IPS-18c (cell line): ENCODE results near the gene OR51T1.
"Not testable (repeated sequence)": the region's sequence is repeated elsewhere in the genome, so short reads cannot be mapped to it uniquely, and the experiment has no call there.

ENCODE experiments used
- H3K4me3 ChIP-seq: 2 replicates; pipeline ENCODE4 v1.7.0; 2013; ENCODE audit warnings: low read depth, mild to moderate bottlenecking, low read length, moderate library complexity; ENCODE audit not compliant: insufficient read depth
- H3K9me3 ChIP-seq: one replicate; pipeline ENCODE4 v1.6.1; 2013; ENCODE audit warnings: mild to moderate bottlenecking, low read length, moderate library complexity; ENCODE audit not compliant: control insufficient read depth, insufficient read depth

Gene OR51T1, protein sequence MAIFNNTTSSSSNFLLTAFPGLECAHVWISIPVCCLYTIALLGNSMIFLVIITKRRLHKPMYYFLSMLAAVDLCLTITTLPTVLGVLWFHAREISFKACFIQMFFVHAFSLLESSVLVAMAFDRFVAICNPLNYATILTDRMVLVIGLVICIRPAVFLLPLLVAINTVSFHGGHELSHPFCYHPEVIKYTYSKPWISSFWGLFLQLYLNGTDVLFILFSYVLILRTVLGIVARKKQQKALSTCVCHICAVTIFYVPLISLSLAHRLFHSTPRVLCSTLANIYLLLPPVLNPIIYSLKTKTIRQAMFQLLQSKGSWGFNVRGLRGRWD

DNA sequence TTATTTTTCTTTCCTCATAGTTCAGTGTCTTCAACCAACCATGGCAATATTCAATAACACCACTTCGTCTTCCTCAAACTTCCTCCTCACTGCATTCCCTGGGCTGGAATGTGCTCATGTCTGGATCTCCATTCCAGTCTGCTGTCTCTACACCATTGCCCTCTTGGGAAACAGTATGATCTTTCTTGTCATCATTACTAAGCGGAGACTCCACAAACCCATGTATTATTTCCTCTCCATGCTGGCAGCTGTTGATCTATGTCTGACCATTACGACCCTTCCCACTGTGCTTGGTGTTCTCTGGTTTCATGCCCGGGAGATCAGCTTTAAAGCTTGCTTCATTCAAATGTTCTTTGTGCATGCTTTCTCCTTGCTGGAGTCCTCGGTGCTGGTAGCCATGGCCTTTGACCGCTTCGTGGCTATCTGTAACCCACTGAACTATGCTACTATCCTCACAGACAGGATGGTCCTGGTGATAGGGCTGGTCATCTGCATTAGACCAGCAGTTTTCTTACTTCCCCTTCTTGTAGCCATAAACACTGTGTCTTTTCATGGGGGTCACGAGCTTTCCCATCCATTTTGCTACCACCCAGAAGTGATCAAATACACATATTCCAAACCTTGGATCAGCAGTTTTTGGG lies at the start of gene OR51T1:
TSS of gene OR51T1 (plus strand) at position 41 of the 641 bp plus-strand sequence. CDS start at position 41, 0 bp downstream.
- H3K9me3 ChIP-seq = no peaks in the 10 kb centered on the region
- no peak within 1 kb of the TSS for H3K4me3 ChIP-seq

DNA sequence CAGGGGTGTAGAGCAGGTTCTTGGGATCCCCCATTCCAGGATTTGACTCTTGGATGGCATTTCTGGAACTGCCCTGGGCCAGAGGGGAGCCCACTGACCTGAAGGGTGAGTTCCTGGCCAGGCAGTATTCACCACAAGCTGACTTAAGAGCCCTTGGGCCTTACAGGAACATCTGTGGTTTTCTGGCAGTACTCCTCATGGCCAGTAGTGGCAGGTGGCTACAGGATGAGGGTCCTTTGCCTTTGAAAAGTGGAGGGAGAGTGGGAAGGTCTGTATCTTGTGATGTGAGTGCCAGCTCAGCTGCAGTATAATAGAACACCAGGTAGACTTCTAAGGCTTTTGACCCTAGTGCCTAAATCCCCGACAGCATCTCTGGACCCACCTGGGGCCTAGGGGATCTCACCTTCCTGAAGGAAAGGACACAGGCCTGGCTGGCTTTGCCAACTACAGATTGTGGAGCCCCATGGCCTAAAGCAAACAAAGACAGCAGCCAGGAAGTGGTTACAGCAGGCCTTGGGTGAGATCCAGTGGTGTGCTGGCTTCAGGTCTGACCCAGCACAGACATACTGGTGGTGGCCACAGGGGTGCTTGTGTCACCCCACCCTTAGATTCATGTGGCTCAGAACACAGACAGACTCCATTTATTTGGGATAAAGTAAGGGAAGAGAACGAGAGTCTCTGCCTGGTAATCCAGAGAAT lies 41.7 kb upstream of the OR51T1 start:
- Histone ChIP-seq H3K4me3 (no peak overlapping the region), H3K9me3 (peaks cover 6% of the 10 kb centered on the region)

DNA sequence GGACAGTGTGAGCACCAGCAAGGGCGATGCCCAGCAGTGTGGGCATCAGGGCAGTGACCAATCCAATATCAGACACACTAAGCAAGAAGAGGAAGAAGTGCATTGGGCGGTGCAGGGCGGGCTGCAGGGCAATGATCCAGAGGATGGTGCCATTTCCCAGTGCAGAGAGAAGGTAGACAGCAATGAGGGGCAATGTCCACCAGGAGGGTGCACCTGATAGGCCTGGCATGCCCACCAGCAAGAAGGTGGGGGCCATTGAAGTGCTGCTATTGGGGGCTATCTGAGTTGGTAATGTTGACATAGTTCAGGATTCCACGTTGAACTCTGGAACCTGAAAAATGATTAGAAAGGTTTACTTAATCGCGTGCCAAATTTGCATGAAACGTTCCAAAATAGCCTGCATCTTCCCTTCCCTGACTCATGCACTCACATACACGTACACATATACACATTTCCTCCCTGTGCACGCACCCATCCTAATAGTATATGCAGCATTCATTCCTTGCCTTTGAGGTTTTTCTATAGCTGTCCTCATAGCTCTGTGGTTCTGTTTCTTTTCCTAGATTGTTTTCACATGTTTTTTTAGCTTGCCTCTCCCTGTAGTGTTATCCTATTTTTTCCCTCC lies 32.7 kb upstream of the OR51T1 start, which contains the start of gene OR51S1:
TSS of gene OR51S1 (minus strand) at position 301 of the 625 bp plus-strand sequence. CDS start at position 301, 0 bp downstream.
- Histone ChIP-seq H3K9me3 (no peaks in the 10 kb centered on the region), H3K4me3 (no peak within 1 kb of the TSS)

DNA sequence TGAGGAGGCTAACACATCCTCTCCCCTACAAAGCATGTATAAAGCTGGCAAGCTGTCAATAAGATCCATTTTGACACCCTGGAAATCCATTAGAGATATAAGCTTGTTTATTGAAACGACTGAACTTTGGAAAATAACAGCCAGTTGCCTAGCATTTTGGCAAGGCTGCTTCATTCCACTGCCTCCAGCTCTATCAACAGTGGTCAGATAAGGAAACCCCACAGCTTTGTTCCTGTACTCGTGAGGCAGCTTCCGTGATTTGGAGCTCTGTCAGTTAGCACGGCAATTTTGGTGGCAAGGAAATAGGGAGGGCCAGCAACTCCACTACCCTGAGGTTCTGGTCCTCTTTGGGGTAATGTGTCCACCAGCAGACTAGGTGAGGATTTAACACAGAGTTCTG lies 30.7 kb upstream of the OR51T1 start:
- H3K4me3 ChIP-seq = no peak overlapping the region
- H3K9me3 ChIP-seq = no peaks in the 10 kb centered on the region

DNA sequence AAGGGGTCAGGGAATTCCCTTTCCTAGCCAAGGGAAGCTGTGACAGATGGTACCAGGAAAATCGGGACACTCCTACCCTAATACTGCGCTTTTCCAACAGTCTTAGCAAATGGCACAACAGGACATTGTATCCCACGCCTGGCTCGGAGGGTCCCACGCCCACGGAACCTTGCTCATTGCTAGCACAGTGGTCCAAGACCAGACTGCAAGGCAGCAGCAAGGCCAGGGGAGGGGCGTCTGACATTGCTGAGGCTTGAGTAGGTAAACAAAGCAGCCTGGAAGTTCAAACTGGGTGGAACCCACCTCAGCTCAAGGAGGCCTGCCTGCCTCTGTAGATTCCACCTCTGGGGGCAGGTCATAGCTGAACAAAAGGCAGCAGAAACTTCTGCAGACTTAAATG lies 27.4 kb upstream of the OR51T1 start:
- H3K9me3 ChIP-seq, H3K4me3 ChIP-seq: not testable (repeated sequence)

DNA sequence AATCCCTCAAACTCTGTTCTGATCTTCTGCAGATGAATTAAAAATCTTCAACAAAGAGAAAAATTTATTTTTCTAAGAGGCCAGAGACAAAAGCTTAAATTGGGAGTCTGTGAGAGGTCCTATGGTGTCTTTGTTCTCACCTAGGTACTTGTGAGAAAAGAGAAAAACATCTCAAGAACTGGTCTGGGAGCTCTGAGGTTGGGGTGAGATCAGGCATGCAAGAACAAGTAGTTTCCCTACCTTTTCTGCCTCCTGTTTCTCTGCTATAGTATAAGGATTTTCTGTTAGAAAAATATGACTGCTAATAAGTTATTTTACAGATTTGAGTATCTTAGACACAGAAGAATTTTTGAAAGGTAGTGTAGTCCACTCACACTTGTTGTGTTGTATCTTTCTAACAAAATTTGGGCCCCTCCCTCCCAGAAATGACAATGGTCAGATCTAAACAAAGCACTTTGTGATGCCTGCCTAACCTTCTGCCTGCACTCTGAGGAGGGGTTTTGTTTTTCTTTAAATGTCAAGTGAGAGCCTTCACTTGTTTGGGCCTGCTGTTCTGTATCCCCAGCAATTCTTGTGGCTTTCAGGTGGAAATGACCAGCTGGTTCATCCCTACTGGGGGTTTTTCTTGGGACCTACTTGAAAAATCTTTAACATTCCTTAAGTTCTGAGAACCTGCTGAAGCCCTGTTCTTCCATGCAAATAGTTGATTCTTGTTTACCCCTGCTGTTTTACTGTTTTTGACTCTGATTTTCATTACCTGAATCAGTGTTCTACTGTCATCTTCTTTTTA lies 19.1 kb upstream of the OR51T1 start:
- Histone ChIP-seq H3K9me3 (peaks cover 2% of the 10 kb centered on the region), H3K4me3 (no peak overlapping the region)

DNA sequence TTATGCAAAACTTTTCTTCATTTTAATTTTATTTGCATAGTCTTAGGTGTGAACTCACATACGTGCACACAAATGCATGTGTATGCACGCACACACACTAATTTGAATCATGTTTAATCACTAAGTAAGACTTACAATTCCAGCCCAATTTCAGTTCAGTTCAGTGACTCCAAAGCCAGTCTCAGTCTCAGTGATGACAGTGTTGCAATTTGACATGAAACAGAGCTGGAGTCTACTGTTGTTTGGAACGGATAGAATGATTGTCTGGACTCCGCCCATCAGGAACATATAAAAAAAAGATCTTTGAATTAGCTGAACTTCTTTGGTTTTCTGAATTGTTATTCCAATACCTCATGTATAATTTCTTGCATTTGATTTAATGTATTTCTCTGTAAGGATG lies 17.8 kb upstream of the OR51T1 start:
- Histone ChIP-seq H3K4me3 (no peak overlapping the region), H3K9me3 (peaks cover 2% of the 10 kb centered on the region)

DNA sequence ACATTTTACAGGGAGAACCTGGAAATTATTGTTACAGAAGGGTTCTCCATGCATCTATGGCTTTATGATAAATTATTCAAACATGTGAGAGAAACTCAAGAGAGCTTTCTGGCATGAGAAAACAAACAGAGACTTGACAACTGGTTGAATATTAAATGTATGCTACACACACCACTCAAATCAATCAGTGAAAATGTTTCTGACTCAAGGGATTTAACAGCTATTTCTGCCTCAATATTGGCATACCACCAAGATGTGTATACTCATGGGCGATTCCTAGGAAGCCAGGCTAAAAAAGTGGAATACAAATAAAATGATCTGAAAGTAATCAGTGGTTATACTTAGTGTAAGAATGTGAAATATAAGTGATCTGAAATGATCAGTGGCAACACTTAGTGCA lies 15.8 kb upstream of the OR51T1 start:
- Histone ChIP-seq H3K9me3 (peaks cover 2% of the 10 kb centered on the region), H3K4me3 (no peak overlapping the region)

DNA sequence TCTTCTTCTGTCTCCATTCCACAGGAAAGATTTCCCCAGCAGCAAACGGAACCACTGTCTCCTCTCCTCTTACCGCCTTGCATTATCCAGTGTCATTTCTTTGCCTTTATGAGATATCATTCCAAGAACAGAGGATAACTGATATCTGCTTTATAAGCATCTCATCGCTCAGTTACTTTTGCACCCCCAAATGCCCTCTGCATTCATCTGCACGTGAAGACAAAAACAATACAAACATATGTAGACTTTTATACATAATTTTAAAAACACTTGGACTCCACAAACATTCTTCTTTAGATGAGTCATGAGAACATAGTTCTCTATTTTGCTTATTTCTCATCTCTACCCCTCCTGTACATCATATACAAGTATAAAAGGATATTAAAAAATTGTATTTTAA lies 512 bp upstream of the OR51T1 start:
- no peak overlapping the region for H3K4me3 ChIP-seq
- no peaks in the 10 kb centered on the region for H3K9me3 ChIP-seq

DNA sequence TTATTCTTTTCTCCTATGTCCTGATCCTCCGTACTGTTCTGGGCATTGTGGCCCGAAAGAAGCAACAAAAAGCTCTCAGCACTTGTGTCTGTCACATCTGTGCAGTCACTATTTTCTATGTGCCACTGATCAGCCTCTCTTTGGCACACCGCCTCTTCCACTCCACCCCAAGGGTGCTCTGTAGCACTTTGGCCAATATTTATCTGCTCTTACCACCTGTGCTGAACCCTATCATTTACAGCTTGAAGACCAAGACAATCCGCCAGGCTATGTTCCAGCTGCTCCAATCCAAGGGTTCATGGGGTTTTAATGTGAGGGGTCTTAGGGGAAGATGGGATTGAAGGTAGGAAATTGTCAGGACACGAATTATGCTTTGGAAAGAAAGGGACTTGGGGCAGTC lies 843 bp downstream of the OR51T1 start:
- no peak overlapping the region for H3K4me3 ChIP-seq
- no peaks in the 10 kb centered on the region for H3K9me3 ChIP-seq

DNA sequence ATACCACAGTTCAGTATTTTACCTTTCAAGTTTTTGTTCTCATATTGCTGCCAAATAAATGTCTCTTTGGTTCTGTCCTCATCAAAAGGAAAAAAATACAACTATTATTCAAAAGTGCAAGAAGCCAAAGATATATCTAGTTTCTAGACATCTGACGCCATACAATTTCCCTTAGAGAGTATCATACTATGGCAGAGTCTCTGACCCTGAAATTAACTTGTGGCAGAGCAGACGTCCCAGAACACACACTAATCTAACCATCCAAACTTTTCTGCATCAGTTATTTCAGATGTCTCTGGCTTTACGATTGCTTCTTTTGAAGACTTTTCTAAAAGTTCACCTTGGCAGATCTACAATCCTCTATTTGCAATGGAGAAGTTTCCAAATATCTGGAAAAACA lies 2.7 kb downstream of the OR51T1 start:
- no peak overlapping the region for H3K4me3 ChIP-seq
- no peaks in the 10 kb centered on the region for H3K9me3 ChIP-seq

DNA sequence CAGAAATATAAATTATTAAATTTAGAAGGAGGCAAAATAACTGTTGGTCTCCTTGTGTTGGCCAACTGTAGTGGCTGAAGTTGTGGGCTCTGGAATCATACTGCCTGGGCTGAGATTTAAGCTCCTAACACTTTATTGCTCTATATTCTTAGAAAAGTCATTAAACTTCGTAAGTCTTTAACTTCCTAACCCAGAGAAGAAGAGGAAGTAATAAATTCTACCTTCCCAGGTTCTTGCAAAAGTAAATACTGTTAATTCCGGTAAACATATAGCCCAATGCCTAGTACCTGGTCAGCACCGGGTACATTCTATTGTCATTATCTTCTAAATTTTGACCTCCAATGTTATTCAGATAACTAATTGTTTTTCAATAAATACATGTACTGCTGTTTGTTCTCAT lies 4.5 kb downstream of the OR51T1 start:
- Histone ChIP-seq H3K4me3 (no peak overlapping the region), H3K9me3 (no peaks in the 10 kb centered on the region)

DNA sequence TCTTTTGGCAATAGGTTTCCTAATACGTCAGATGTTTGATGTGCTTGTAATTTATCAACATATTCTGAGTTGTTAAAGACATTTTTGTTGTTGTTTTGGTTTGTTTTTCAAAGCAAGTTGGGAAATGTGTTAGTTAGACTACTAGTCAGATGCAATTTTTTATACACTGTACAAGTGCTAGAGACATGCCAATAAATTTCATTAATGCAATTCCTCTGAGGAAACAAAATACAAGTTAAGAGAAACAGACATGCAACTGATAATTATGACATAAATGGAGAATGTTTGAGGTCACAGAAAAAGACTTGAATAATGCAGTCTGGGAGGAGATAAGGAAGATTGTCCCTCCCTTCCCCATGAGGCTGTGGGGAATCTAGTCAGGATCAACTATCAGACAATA lies 5.9 kb downstream of the OR51T1 start:
- Histone ChIP-seq H3K9me3 (no peaks in the 10 kb centered on the region), H3K4me3 (no peak overlapping the region)

DNA sequence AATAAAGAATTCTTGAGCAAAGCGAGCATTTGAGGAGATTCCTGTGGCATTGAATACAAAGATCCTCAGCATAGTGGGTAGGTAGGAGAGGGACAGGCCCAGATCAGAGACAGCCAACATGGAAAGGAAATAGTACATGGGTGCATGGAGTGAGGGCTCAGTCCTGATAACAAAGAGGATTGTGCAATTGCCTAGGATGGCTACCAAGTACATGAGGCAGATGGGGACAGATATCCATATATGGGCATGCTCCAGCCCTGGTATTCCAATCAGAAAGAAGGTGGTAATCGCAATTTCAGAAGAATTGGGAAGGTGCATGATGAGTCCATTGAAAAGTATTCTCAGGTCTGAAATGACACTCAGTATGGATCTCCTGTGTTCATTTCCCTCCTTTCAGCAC lies 8.6 kb downstream of the OR51T1 start:
- H3K9me3 ChIP-seq = no peaks in the 10 kb centered on the region
- no peak overlapping the region for H3K4me3 ChIP-seq

DNA sequence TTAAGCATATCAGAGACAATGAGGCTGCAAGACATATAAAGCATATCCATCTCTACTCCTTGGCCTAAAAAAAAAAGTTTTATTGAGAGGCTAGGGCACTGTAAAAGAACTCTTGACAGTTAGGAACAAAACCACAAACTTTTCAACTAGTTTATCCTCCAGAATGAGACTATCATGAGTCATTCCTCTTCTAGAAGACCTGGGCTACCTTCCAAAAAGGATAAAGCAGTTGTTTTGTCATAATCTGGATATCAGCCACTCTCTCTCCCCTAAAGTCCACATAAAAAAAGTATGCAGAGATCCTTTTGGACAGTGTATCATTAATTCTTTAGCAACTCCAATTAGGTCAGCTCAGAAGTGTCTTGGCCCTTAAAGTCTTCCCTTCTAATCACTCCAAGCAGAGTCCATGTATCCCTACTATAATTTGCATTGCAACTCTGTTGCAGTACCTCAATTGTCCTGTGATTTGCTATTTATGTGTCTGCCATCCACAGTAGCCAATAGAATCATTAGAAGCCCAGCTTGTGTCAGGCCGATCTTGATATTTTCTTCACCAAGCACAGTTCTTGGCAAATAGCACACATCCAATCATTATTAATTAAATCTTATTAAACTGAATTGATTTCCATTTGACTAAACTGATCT lies 10.4 kb downstream of the OR51T1 start:
- no peak overlapping the region for H3K4me3 ChIP-seq
- H3K9me3 ChIP-seq = no peaks in the 10 kb centered on the region

DNA sequence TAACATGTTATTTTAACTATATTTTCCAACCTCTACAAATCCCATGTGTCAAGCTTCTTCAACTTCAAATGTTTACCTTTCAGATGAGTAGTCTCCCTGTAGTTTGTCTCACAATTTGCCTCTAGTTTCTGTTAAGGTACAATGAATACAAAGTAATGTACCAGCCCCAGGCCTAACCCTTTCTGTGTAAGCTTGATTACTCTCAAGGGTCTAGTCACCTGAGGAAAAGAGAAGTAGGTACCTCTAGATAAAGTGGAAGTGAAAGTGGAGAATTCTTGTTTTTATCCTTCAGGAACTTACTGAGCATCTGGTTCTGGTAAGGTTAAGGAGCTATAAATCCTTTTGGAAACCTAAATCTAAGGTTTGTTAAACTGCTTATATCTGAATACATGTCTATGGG lies 21.8 kb downstream of the OR51T1 start, which contains the start of gene OR51A7:
TSS of gene OR51A7 (plus strand) at position 300 of the 400 bp plus-strand sequence. CDS start 3,587 bp downstream, outside the sequence.
- Histone ChIP-seq H3K9me3 (no peaks in the 10 kb centered on the region), H3K4me3 (no peak within 1 kb of the TSS)
